ENCODE measurements around the gene STARD10. TPM values are rescaled to one million over a fixed set of nuclear protein-coding genes. Genes with fewer than 3 reads are reported as not detected.

Gene STARD10
- total and polyA plus RNA-seq, 2 of the 8 experiments (the other 6 are each of a cell fraction or from before 2014, with no cell fraction given): 23.7 to 35.7 TPM

GRCh38 chr11:72764503-72764902 lies 29.3 kb downstream of the STARD10 start (continued):
- 0 out of 2 replicates have a peak, but pooled peaks have one; percentile 29 for TF ChIP-seq CEBPB (IDR thresholded peaks at IDR 0.05; ENCODE audit: low read depth, low read length)
- TF ChIP-seq SP1 (IDR thresholded peaks at IDR 0.05; ENCODE audit: low read depth, low read length): peak; percentile 65; the same call in 1 of the 2 replicates
- TF ChIP-seq PHF8 (conservative IDR thresholded peaks at IDR 0.05; ENCODE audit: low read depth, low read length): no peak
- no peak for TF ChIP-seq TAF7 (optimal IDR thresholded peaks at IDR 0.05; ENCODE audit: borderline replicate concordance, low read depth, low read length)
- TF ChIP-seq ZNF274 (IDR thresholded peaks at IDR 0.05; ENCODE audit: borderline replicate concordance, extremely low read depth, low read length): no peak
- TF ChIP-seq CTCF (IDR thresholded peaks at IDR 0.05; ENCODE audit: control extremely low read depth in 1 of 3, insufficient read depth in 1 of 3, low read depth in 1 of 3, low read length in 3 of 3): peak; percentile 62 to 67 (median 64)
- peak; percentile 28 for TF ChIP-seq ASH2L (IDR thresholded peaks at IDR 0.05; ENCODE audit: low read length)
- no peak for TF ChIP-seq KDM1A (IDR thresholded peaks at IDR 0.05; ENCODE audit: borderline replicate concordance, low read length)
- no peak for TF ChIP-seq CBX5 (IDR thresholded peaks at IDR 0.05; ENCODE audit: low read depth, low read length)
- TF ChIP-seq SP2 (IDR thresholded peaks at IDR 0.05; ENCODE audit: low read length): no peak
- no peak for TF ChIP-seq JUND (IDR thresholded peaks at IDR 0.05; ENCODE audit: low read length)
- no peak for TF ChIP-seq BACH1 (IDR thresholded peaks at IDR 0.05; ENCODE audit: low read length)
- no peak for TF ChIP-seq POLR2A (IDR thresholded peaks at IDR 0.05; ENCODE audit: control extremely low read depth in 1 of 2, low read depth in 2 of 2, low read length in 2 of 2)
- peak; percentile 82; the same call in 1 of the 2 replicates for TF ChIP-seq YY1 (IDR thresholded peaks at IDR 0.05; ENCODE audit: low read depth, low read length)
- no peak for TF ChIP-seq HDAC2 (IDR thresholded peaks at IDR 0.05; ENCODE audit: borderline replicate concordance in 1 of 2, low read depth in 2 of 2, low read length in 2 of 2)
- TF ChIP-seq TCF12 (IDR thresholded peaks at IDR 0.05; ENCODE audit: low read depth, low read length): 0 out of 2 replicates have a peak, but pooled peaks have one; percentile 66

All from H1 (cell line).